Gastrocnemius medialis (tissue), 4 donors: Measurements from ENCODE around the gene AMACR. TPM values are rescaled to one million over a fixed set of nuclear protein-coding genes. Genes with fewer than 3 reads are reported as not detected.

Experiments
- ATAC-seq, 2 donors: fragments of 150-250 bp; one replicate each; pipeline ENCODE4 v1.9.1; 2016
- DNase-seq, 2 donors: peaks; one replicate each; pipeline ENCODE4 v3.0.0-alpha.2; 2019
- H3K27ac ChIP-seq, 4 donors: fragments of 200-600 bp; sonication (generic); 1 replicate in 1 of 4; 2 replicates in 3 of 4; pipeline ENCODE4 v1.5.1; 2016 to 2018; ENCODE audit warnings: mild to moderate bottlenecking in 2 of 4, moderate library complexity in 1 of 4
- H3K27me3 ChIP-seq, 3 donors: fragments of 200-600 bp; sonication (generic) in 2 of 3; 1 replicate in 1 of 3; 2 replicates in 2 of 3; pipeline versions ENCODE4 v1.5.1 to v1.6.0; 2016 to 2019; ENCODE audit warnings: mild to moderate bottlenecking in 1 of 3, moderate library complexity in 1 of 3
- H3K36me3 ChIP-seq, 2 donors: fragments of 200-600 bp; sonication (generic) in 1 of 2; one replicate each; pipeline ENCODE4 v1.5.1; 2017 to 2018
- H3K4me1 ChIP-seq, 2 donors: fragments of 200-600 bp; sonication (generic) in 1 of 2; one replicate each; pipeline ENCODE4 v1.5.1; 2016 to 2017; ENCODE audit warnings: mild to moderate bottlenecking in 2 of 2
- H3K4me3 ChIP-seq, 4 donors: fragments of 200-600 bp; sonication (generic) in 3 of 4; 1 replicate in 1 of 4; 2 replicates in 3 of 4; pipeline ENCODE4 v1.5.1; 2016 to 2019; ENCODE audit warnings: mild to moderate bottlenecking in 2 of 4
- H3K9me3 ChIP-seq, 3 donors: fragments of 200-600 bp; sonication (generic) in 2 of 3; 1 replicate in 1 of 3; 2 replicates in 2 of 3; pipeline ENCODE4 v1.5.1; 2016 to 2019
- CTCF ChIP-seq, 5 experiments: fragments of 450-650 bp in 3 of 5; fragments of 200-600 bp in 2 of 5; sonication (generic) in 2 of 5; IDR thresholded peaks in 4 of 5; conservative IDR thresholded peaks in 1 of 5; 1 replicate in 4 of 5; 2 replicates in 1 of 5; pipeline ENCODE4 v1.5.1; 2016 to 2019; ENCODE audit warnings: antibody characterized with exemption in 5 of 5, mild to moderate bottlenecking in 3 of 5, moderate library complexity in 3 of 5
- POLR2A ChIP-seq, 2 donors: fragments of 450-650 bp; IDR thresholded peaks; one replicate each; pipeline ENCODE4 v1.6.1; 2017; ENCODE audit warnings: antibody characterized with exemption in 2 of 2, mild to moderate bottlenecking in 2 of 2, moderate library complexity in 2 of 2
- in situ Hi-C, 4 donors: fragments of 200-750 bp; cut with MboI; loops; one replicate each; pipeline versions ENCODE4 v1.15.0 to v1.8.0; 2017; ENCODE audit warnings: low sequenced_read_pairs in 4 of 4
- intact Hi-C: fragments of 100-400 bp; cut with DNase I; formaldehyde crosslinking; loops from one replicate; pipeline ENCODE4 v1.15.1; 2023; ENCODE audit warnings: low total_unique reads
- total RNA-seq, 4 donors: library from RNA; depleted of rRNA; stranded (reverse); fragments of >200 nt; gene quantifications; one replicate each; pipeline versions ENCODE4 v1.1.0 to v1.2.3, GENCODE V29; 2016

AMACR gene
- total RNA-seq, 4 donors from 2014 or later = 2.5 to 15.3 (median 3.1) TPM

- ATAC-seq (no peak), DNase-seq (no peak)
- intact Hi-C loops = no loop called here
- TF ChIP-seq CTCF (IDR thresholded peaks at IDR 0.05 in 4 of 5, conservative IDR thresholded peaks at IDR 0.05 in 1 of 5) (no peak), POLR2A (IDR thresholded peaks at IDR 0.05) (no peak)
- in situ Hi-C loops = loop anchor here in 2 of 4 donors (25.0 kb wide), 1 partner anchor 500 kb away; the partner anchor contains the start of gene TARS1 (in 2 of the 2)
- Histone ChIP-seq H3K36me3 (no peaks in the 10 kb centered on the region), H3K9me3 (no peaks in the 10 kb centered on the region), H3K27me3 (peaks cover 43 to 55% (median 48%) of the 10 kb centered on the region in 3 donors), H3K4me1 (peaks cover 0 to 7% of the 10 kb centered on the region in 2 donors), H3K27ac (no peak overlapping the region), H3K4me3 (peak overlapping the region in 3 of 4 donors; percentile 30 to 46 (median 32))
These were observed 70.7 kb downstream of the AMACR start for GRCh38 chr5:33937017-33937706.

GRCh38 chr5:33936381-33937016 lies 71.4 kb downstream of the AMACR start, which contains the start of gene RXFP3:
TSS of gene RXFP3 (plus strand) at chr5:33936386. CDS start at chr5:33936741, 355 bp downstream.
- Histone ChIP-seq H3K9me3 (no peaks in the 10 kb centered on the region), H3K36me3 (no peaks in the 10 kb centered on the region), H3K27me3 (peaks cover 43 to 57% (median 48%) of the 10 kb centered on the region in 3 donors), H3K4me1 (peaks cover 0 to 7% of the 10 kb centered on the region in 2 donors), H3K4me3 (peak within 1 kb of the TSS; percentile 19 to 46 (median 31)), H3K27ac (no peak within 1 kb of the TSS)
- intact Hi-C loops = no loop called here
- TF ChIP-seq CTCF (IDR thresholded peaks at IDR 0.05 in 4 of 5, conservative IDR thresholded peaks at IDR 0.05 in 1 of 5) = no peak
- no peak for TF ChIP-seq POLR2A (IDR thresholded peaks at IDR 0.05)
- DNase-seq (no peak), ATAC-seq (no peak)
- in situ Hi-C loops = loop anchor here in 2 of 4 donors (25.0 kb wide), 1 partner anchor 499 kb away; the partner anchor contains the start of gene TARS1 (in 2 of the 2)

Other genes with a start within 250 kb of the AMACR start
- gene ADAMTS12, start 116.1 kb downstream of the AMACR start, total RNA-seq = 1 to 10 TPM in 3 of 4 donors, under 1 TPM in 1; 0.49 to 3.1 (median 2.5) TPM
- gene RXFP3, start 71.7 kb downstream of the AMACR start, total RNA-seq = not detected
- not detected for gene SLC45A2, start 23.4 kb downstream of the AMACR start, total RNA-seq
- gene C1QTNF3, start 35.2 kb upstream of the AMACR start, total RNA-seq = under 1 TPM in 2 of 4 donors, not detected in 2; 0.33 to 1.00 TPM